ENCODE results near the gene GRIA1. TPM values are rescaled to one million over a fixed set of nuclear protein-coding genes. Genes with fewer than 3 reads are reported as not detected.

GRIA1 gene
- total RNA-seq, 1 donor from 2014 or later = 21.9 TPM

- Mint-ChIP-seq H3K9me3 (ENCODE audit: unreplicated experiment) (no peaks in the 10 kb centered on the region), H3K27me3 (ENCODE audit: unreplicated experiment) (peaks cover 5% of the 10 kb centered on the region)
- no peak for TF ChIP-seq CTCF (IDR thresholded peaks at IDR 0.05; ENCODE audit: unreplicated experiment)
These were observed 256.0 kb downstream of the GRIA1 start for GRCh38 chr5:153746440-153746839.

DNA sequence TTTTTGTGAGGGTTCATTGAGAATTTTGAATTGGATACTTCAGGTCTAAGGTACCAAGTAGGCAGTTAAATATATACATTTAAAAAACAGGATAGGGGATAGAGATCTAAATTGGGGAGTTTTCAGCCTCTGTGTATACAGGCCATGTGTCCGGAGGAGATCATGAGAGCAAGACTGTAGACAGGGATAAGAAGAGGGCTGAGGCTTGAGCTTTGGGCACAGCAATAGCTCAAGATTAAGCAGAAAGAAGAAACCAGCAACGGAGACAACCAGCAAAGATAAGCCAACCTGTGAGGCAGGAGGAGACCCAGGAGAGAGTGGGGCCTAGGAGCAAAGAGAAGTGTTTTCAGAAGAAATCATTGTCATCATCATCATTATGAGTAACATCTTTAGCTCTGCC, 258.4 kb downstream of the GRIA1 start:
- Mint-ChIP-seq H3K9me3 (ENCODE audit: unreplicated experiment) (no peaks in the 10 kb centered on the region), H3K27me3 (ENCODE audit: unreplicated experiment) (peaks cover 3% of the 10 kb centered on the region), H3K27ac (ENCODE audit: unreplicated experiment) (no peak overlapping the region), H3K4me3 (ENCODE audit: unreplicated experiment) (no peak overlapping the region), H3K4me1 (ENCODE audit: unreplicated experiment) (peaks cover 33% of the 10 kb centered on the region), H3K36me3 (ENCODE audit: low read depth, unreplicated experiment) (peaks cover 9% of the 10 kb centered on the region)
- no peak for TF ChIP-seq CTCF (IDR thresholded peaks at IDR 0.05; ENCODE audit: unreplicated experiment)
- DNase-seq (ENCODE audit: low spot score) = no peak

More at GRCh38 chr5:153746440-153746839, 256.0 kb downstream of the GRIA1 start:
- Mint-ChIP-seq H3K4me1 (ENCODE audit: unreplicated experiment) (peaks cover 48% of the 10 kb centered on the region), H3K4me3 (ENCODE audit: unreplicated experiment) (no peak overlapping the region), H3K36me3 (ENCODE audit: low read depth, unreplicated experiment) (peaks cover 9% of the 10 kb centered on the region), H3K27ac (ENCODE audit: unreplicated experiment) (no peak overlapping the region)
- DNase-seq (ENCODE audit: low spot score) = no peak

DNA sequence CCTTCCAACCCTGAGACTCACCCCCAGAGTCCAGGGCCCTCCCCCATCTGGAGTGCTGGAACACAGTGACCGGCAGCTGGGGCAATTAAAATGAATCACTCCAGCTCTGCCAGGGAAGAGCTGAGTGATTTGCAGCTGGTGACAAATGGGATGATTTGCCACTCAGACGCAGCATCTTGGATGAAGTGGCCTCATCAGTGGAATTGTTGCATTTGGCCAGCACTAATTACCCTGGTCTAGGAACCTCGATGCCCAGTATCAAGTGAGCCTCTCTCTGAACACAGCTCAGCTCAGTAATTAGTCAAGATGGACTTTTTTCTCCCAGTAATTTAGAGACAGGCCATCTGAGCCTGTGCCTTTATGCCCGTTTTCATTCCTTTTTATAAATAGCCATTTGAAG, 259.5 kb downstream of the GRIA1 start:
- Mint-ChIP-seq H3K4me1 (ENCODE audit: unreplicated experiment) (peaks cover 31% of the 10 kb centered on the region), H3K4me3 (ENCODE audit: unreplicated experiment) (no peak overlapping the region), H3K36me3 (ENCODE audit: low read depth, unreplicated experiment) (peaks cover 9% of the 10 kb centered on the region), H3K27me3 (ENCODE audit: unreplicated experiment) (peaks cover 3% of the 10 kb centered on the region), H3K9me3 (ENCODE audit: unreplicated experiment) (no peaks in the 10 kb centered on the region), H3K27ac (ENCODE audit: unreplicated experiment) (no peak overlapping the region)
- no peak for TF ChIP-seq CTCF (IDR thresholded peaks at IDR 0.05; ENCODE audit: unreplicated experiment)
- no peak for DNase-seq (ENCODE audit: low spot score)

- DNase-seq (ENCODE audit: low spot score) = no peak
- Mint-ChIP-seq H3K4me1 (ENCODE audit: unreplicated experiment) (peaks cover 22% of the 10 kb centered on the region), H3K27me3 (ENCODE audit: unreplicated experiment) (peaks cover 3% of the 10 kb centered on the region), H3K9me3 (ENCODE audit: unreplicated experiment) (no peaks in the 10 kb centered on the region), H3K27ac (ENCODE audit: unreplicated experiment) (no peak overlapping the region), H3K4me3 (ENCODE audit: unreplicated experiment) (no peak overlapping the region), H3K36me3 (ENCODE audit: low read depth, unreplicated experiment) (peaks cover 9% of the 10 kb centered on the region)
- no peak for TF ChIP-seq CTCF (IDR thresholded peaks at IDR 0.05; ENCODE audit: unreplicated experiment)
These were observed 260.8 kb downstream of the GRIA1 start for GRCh38 chr5:153751251-153751650.

- peaks cover 17% of the 10 kb centered on the region for H3K4me1 Mint-ChIP-seq (ENCODE audit: unreplicated experiment)
- peaks cover 9% of the 10 kb centered on the region for H3K36me3 Mint-ChIP-seq (ENCODE audit: low read depth, unreplicated experiment)
- no peak overlapping the region for H3K27ac Mint-ChIP-seq (ENCODE audit: unreplicated experiment)
- TF ChIP-seq CTCF (IDR thresholded peaks at IDR 0.05; ENCODE audit: unreplicated experiment) = no peak
- H3K4me3 Mint-ChIP-seq (ENCODE audit: unreplicated experiment) = no peak overlapping the region
- no peak for DNase-seq (ENCODE audit: low spot score)
- H3K9me3 Mint-ChIP-seq (ENCODE audit: unreplicated experiment) = no peaks in the 10 kb centered on the region
- peaks cover 3% of the 10 kb centered on the region for H3K27me3 Mint-ChIP-seq (ENCODE audit: unreplicated experiment)
These were observed 262.4 kb downstream of the GRIA1 start for GRCh38 chr5:153752890-153753289.

All from endothelial cell (in vitro differentiated cells).